Esophagus muscularis mucosa (tissue), 4 donors: ENCODE data around the gene CLK3. TPM values are rescaled to one million over a fixed set of nuclear protein-coding genes. Genes with fewer than 3 reads are reported as not detected.

Experiments used
- DNase-seq: peaks from one replicate; pipeline ENCODE4 v3.0.0-alpha.2; 2017; ENCODE audit errors: extremely low spot score
- H3K27ac ChIP-seq, 4 donors: fragments of 200-600 bp; sonication (generic); replicated peaks in 1 of 4; 1 replicate in 3 of 4; 2 replicates in 1 of 4; pipeline ENCODE4 v1.5.1; 2016 to 2019; ENCODE audit warnings: mild to moderate bottlenecking in 1 of 4
- H3K27me3 ChIP-seq, 4 donors: fragments of 200-600 bp; sonication (generic); one replicate each; pipeline versions ENCODE4 v1.5.1 to v1.6.0; 2016 to 2019
- H3K36me3 ChIP-seq, 4 donors: fragments of 200-600 bp; sonication (generic); one replicate each; pipeline ENCODE4 v1.5.1; 2016 to 2019
- H3K4me1 ChIP-seq, 4 donors: fragments of 200-600 bp; sonication (generic); one replicate each; pipeline ENCODE4 v1.5.1; 2016 to 2019
- H3K4me3 ChIP-seq, 4 donors: fragments of 200-600 bp; sonication (generic); 1 replicate in 2 of 4; 2 replicates in 2 of 4; pipeline ENCODE4 v1.5.1; 2016 to 2019; ENCODE audit warnings: mild to moderate bottlenecking in 4 of 4, moderate library complexity in 1 of 4
- H3K9me3 ChIP-seq, 4 donors: fragments of 200-600 bp; sonication (generic); 1 replicate in 3 of 4; 2 replicates in 1 of 4; pipeline ENCODE4 v1.5.1; 2016 to 2019
- EP300 ChIP-seq: sonication (generic); formaldehyde crosslinking; IDR thresholded peaks from one replicate; pipeline ENCODE4 v1.6.1; 2017; ENCODE audit warnings: antibody characterized with exemption
- POLR2A ChIP-seq: fragments of 450-650 bp; IDR thresholded peaks from one replicate; pipeline ENCODE4 v1.6.1; 2017; ENCODE audit warnings: antibody characterized with exemption, moderate library complexity, mild to moderate bottlenecking, low read depth
- POLR2AphosphoS5 ChIP-seq, 2 donors: sonication (generic); formaldehyde crosslinking; IDR thresholded peaks; one replicate each; pipeline ENCODE4 v1.6.1; 2017; ENCODE audit warnings: antibody characterized with exemption in 2 of 2
- WGBS: methylation state at CpG from one replicate; pipeline ENCODE4 v1.1.5; 2018; 5-methylcytosine and 5-hydroxymethylcytosine counted together
- intact Hi-C: fragments of 100-400 bp; cut with DNase I; formaldehyde crosslinking; loops from one replicate; pipeline ENCODE4 v1.15.1; 2023
- total RNA-seq, 4 donors: library from RNA; depleted of rRNA; stranded (reverse); fragments of >200 nt; gene quantifications; one replicate each; pipeline versions ENCODE4 v1.1.0 to v1.2.1, GENCODE V29; 2016
- TF ChIP-seq, protein P1 (sequence below), 3 experiments: fragments of 200-600 bp in 2 of 3; fragments of 450-650 bp in 1 of 3; sonication (generic) in 2 of 3; IDR thresholded peaks; one replicate each; pipeline ENCODE4 v1.5.1; 2017 to 2019; ENCODE audit warnings: antibody characterized with exemption in 3 of 3, mild to moderate bottlenecking in 2 of 3, moderate library complexity in 1 of 3

Gene CLK3
- total RNA-seq, 4 donors from 2014 or later = 74.6 to 89.8 (median 80.7) TPM

DNA sequence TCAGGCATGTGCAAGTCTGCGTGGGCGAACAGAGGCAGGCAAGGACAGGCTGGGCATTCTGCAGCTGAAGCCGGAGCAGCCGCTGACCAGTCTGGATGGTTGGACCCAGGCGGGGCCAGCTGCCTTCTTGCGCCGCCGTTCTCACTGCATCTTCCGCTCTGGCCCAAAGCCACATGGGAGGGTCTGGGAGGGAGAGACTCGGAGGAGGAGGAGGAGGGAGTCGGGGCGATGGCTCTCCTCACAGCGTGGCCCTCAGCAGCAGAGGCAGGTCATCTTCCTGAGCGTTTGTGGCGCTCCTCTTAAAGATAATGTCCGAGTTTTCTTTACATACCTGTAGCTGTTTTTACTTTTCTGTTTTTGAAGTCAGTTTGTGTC lies 5.9 kb downstream of the CLK3 start:
- Histone ChIP-seq H3K9me3 (no peaks in the 10 kb centered on the region), H3K4me3 (no peak overlapping the region), H3K27me3 (no peaks in the 10 kb centered on the region), H3K27ac (no peak overlapping the region), H3K4me1 (peaks cover 42 to 55% (median 49%) of the 10 kb centered on the region in 4 donors), H3K36me3 (peaks cover 75 to 82% (median 79%) of the 10 kb centered on the region in 4 donors)
- no peak for TF ChIP-seq POLR2A
- TF ChIP-seq POLR2AphosphoS5 (IDR thresholded peaks at IDR 0.05) = no peak
- TF ChIP-seq, protein P1, sequence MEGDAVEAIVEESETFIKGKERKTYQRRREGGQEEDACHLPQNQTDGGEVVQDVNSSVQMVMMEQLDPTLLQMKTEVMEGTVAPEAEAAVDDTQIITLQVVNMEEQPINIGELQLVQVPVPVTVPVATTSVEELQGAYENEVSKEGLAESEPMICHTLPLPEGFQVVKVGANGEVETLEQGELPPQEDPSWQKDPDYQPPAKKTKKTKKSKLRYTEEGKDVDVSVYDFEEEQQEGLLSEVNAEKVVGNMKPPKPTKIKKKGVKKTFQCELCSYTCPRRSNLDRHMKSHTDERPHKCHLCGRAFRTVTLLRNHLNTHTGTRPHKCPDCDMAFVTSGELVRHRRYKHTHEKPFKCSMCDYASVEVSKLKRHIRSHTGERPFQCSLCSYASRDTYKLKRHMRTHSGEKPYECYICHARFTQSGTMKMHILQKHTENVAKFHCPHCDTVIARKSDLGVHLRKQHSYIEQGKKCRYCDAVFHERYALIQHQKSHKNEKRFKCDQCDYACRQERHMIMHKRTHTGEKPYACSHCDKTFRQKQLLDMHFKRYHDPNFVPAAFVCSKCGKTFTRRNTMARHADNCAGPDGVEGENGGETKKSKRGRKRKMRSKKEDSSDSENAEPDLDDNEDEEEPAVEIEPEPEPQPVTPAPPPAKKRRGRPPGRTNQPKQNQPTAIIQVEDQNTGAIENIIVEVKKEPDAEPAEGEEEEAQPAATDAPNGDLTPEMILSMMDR (IDR thresholded peaks at IDR 0.05) = no peak
- TF ChIP-seq EP300 = no peak
- DNase-seq = no peak
- intact Hi-C loops = no loop called here
- 93% methylated on average over 10 of the region's 16 CpGs for WGBS

DNA sequence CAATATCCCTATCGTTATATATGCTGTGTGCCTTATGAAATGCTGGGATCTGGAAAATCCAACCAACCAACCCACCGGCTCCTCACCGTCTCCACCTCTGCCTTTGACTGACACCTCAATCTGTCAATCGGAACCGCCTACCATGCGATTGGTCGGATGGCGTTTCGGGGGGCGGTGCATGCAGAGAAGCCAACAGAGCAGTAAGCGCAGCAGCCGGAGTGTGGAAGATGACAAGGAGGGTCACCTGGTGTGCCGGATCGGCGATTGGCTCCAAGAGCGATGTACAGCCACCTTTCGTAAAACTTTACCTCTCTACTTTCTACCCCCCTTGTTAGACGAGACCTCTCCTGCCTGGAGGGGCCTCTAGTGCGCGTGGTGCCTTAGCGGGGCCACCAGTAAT lies 6.3 kb downstream of the CLK3 start:
- no peak for TF ChIP-seq EP300
- no peak for TF ChIP-seq POLR2A
- TF ChIP-seq, protein P1 (IDR thresholded peaks at IDR 0.05) = no peak
- no peak for TF ChIP-seq POLR2AphosphoS5 (IDR thresholded peaks at IDR 0.05)
- no peaks in the 10 kb centered on the region for H3K27me3 ChIP-seq
- H3K9me3 ChIP-seq = no peaks in the 10 kb centered on the region
- no peak overlapping the region for H3K4me3 ChIP-seq
- DNase-seq = no peak
- H3K36me3 ChIP-seq = peaks cover 79 to 86% (median 83%) of the 10 kb centered on the region in 4 donors
- WGBS = 91% methylated on average over 21 of the region's 21 CpGs
- peaks cover 38 to 51% (median 45%) of the 10 kb centered on the region in 4 donors for H3K4me1 ChIP-seq
- no peak overlapping the region for H3K27ac ChIP-seq
- intact Hi-C loops = no loop called here

DNA sequence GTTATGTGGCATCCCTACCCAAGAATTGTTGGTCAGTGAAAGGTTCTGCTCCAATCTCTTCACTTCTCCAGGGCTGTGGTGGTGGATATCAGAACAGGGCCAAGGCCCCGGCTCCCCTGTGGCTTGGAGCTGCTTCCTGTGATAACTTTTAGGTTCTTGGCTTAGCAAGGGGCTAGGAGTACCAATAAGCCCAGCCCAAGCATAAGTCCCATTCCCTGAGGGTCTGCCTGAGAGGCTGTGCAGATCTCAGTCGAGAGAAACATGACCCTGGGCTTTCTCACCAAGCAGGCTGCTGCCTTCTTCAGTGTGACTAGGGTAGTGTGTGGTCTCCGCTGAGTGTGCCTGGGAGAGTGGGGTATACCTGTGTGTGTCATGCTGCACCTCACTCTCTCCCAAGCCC lies 7.1 kb downstream of the CLK3 start:
- no peak for TF ChIP-seq POLR2AphosphoS5 (IDR thresholded peaks at IDR 0.05)
- TF ChIP-seq, protein P1 (IDR thresholded peaks at IDR 0.05) = no peak
- no peak overlapping the region for H3K27ac ChIP-seq
- H3K36me3 ChIP-seq = peaks cover 87 to 94% (median 91%) of the 10 kb centered on the region in 4 donors
- no peaks in the 10 kb centered on the region for H3K9me3 ChIP-seq
- peaks cover 30 to 43% (median 37%) of the 10 kb centered on the region in 4 donors for H3K4me1 ChIP-seq
- WGBS = 100% methylated on average over 1 of the region's 3 CpGs
- H3K27me3 ChIP-seq = no peaks in the 10 kb centered on the region
- intact Hi-C loops = no loop called here
- no peak for DNase-seq
- no peak overlapping the region for H3K4me3 ChIP-seq

DNA sequence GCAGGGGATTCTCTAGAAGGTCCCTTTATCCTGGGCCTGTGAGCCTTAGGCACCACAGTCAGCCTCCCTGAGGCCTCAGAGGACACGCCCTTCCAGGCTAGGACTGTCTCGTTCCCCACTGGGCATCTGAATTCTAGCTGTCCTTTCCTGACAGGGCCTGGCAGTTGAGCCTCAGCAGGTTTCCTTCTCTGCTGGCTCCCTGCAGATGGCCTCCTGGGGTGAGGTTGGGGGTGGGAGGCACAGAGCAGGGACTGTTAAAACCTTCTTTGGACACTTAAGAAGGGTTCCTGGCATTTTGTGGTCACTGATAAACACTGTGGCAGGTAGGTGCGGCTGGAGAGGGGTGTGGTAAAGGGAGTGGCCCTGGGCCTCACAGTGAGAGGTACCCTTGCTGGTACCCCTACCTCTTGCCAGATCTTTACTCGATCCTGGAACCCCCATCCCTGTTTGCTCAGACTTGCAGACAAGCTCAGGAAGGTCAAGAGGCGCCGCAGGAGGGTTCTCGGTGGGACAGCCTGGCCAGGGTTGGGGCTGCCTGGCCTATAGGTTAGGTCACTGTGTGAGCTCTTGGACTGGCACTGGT lies 8.5 kb downstream of the CLK3 start:
- TF ChIP-seq EP300 (no peak), POLR2AphosphoS5 (IDR thresholded peaks at IDR 0.05) (no peak), POLR2A (no peak)
- TF ChIP-seq, protein P1 (IDR thresholded peaks at IDR 0.05) = no peak
- WGBS = 73% methylated on average over 5 of the region's 7 CpGs
- DNase-seq = no peak
- Histone ChIP-seq H3K27me3 (no peaks in the 10 kb centered on the region), H3K9me3 (no peaks in the 10 kb centered on the region), H3K4me3 (no peak overlapping the region), H3K27ac (no peak overlapping the region), H3K4me1 (peaks cover 17 to 30% (median 23%) of the 10 kb centered on the region in 4 donors), H3K36me3 (peaks cover 100% of the 10 kb centered on the region in 4 donors)
- intact Hi-C loops = no loop called here

DNA sequence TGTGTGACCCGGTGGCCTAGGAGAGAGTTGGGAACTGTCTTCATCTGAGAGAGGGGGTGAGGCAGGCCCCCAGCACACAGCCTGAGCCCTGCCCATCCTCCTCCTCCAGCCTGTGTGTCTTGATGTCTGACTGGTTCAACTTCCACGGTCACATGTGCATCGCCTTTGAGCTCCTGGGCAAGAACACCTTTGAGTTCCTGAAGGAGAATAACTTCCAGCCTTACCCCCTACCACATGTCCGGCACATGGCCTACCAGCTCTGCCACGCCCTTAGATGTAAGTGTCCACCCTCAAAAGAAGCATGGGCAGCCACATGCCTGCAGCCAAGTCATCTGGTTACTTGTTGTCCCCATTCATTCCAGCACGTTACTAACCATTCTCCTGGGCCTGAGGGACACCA lies 10.1 kb downstream of the CLK3 start:
- Histone ChIP-seq H3K4me1 (peaks cover 9 to 14% (median 11%) of the 10 kb centered on the region in 4 donors), H3K4me3 (no peak overlapping the region), H3K36me3 (peaks cover 94 to 100% (median 100%) of the 10 kb centered on the region in 4 donors), H3K9me3 (no peaks in the 10 kb centered on the region), H3K27me3 (no peaks in the 10 kb centered on the region), H3K27ac (no peak overlapping the region)
- WGBS = 84% methylated on average over 4 of the region's 6 CpGs
- intact Hi-C loops = no loop called here
- TF ChIP-seq POLR2AphosphoS5 (IDR thresholded peaks at IDR 0.05) (no peak), POLR2A (no peak)
- TF ChIP-seq, protein P1 (IDR thresholded peaks at IDR 0.05) = no peak
- DNase-seq = no peak
